BLaER1 treated with 17β-estradiol and CSF1 and Interleukin-3, amounts not matched to agents 10 nM and 100 nM (cell line): ENCODE results near the gene GPC5.
"Not testable (repeated sequence)": the region's sequence is repeated elsewhere in the genome, so short reads cannot be mapped to it uniquely, and the experiment has no call there.

Experiments used
- H3K27ac ChIP-seq, 11 experiments: shearing (Covaris generic); formaldehyde crosslinking; 2 replicates each; pipeline ENCODE4 v1.8.1; 2022
- H3K27me3 ChIP-seq, 11 experiments: shearing (Covaris generic); formaldehyde crosslinking; 2 replicates each; pipeline ENCODE4 v1.8.1; 2022
- H3K36me3 ChIP-seq, 11 experiments: shearing (Covaris generic); formaldehyde crosslinking; 2 replicates each; pipeline ENCODE4 v1.8.1; 2022
- H3K4me1 ChIP-seq, 10 experiments: shearing (Covaris generic); formaldehyde crosslinking; 2 replicates each; pipeline ENCODE4 v1.8.1; 2022
- H3K4me2 ChIP-seq, 11 experiments: shearing (Covaris generic); formaldehyde crosslinking; 2 replicates each; pipeline ENCODE4 v1.8.1; 2022
- H3K4me3 ChIP-seq, 10 experiments: shearing (Covaris generic); formaldehyde crosslinking; 2 replicates each; pipeline ENCODE4 v1.8.1; 2022
- H3K9ac ChIP-seq, 11 experiments: shearing (Covaris generic); formaldehyde crosslinking; 2 replicates each; pipeline ENCODE4 v1.8.1; 2022
- H3K9me3 ChIP-seq, 11 experiments: shearing (Covaris generic); formaldehyde crosslinking; replicated peaks in 1 of 11; 2 replicates each; pipeline ENCODE4 v1.8.1; 2022
- H4K20me1 ChIP-seq, 11 experiments: shearing (Covaris generic); formaldehyde crosslinking; 2 replicates each; pipeline ENCODE4 v1.8.1; 2022
- Cebpa-rat ChIP-seq, 11 experiments: shearing (Covaris generic); IDR thresholded peaks; 2 replicates each; pipeline ENCODE4 v1.8.1; 2022

The GPC5 gene

GRCh38 chr13:91767651-91768050 lies 369.2 kb downstream of the GPC5 start:
- H3K9me3 ChIP-seq: no peaks in the 10 kb centered on the region
- H4K20me1 ChIP-seq: no peaks in the 10 kb centered on the region
- H3K27ac ChIP-seq: no peak overlapping the region
- TF ChIP-seq Cebpa-rat (IDR thresholded peaks at IDR 0.05): peak in 3 of 11 experiments; percentile 11 to 23 (median 21); a peak in 1 of 22 replicates
- H3K36me3 ChIP-seq: no peaks in the 10 kb centered on the region
- H3K27me3 ChIP-seq: no peaks in the 10 kb centered on the region
- H3K4me3 ChIP-seq: no peak overlapping the region
- H3K9ac ChIP-seq: no peak overlapping the region
- peak overlapping the region in 6 of 11 experiments; percentile 2 to 37 (median 6); a peak in 6 of 22 replicates for H3K4me2 ChIP-seq
- peaks cover 0 to 8% (median 6%) of the 10 kb centered on the region in 10 experiments; a peak in 8 of 20 replicates for H3K4me1 ChIP-seq

GRCh38 chr13:91768746-91769145 lies 370.3 kb downstream of the GPC5 start:
- Histone ChIP-seq H3K4me1 (peaks cover 0 to 8% (median 6%) of the 10 kb centered on the region in 10 experiments; a peak in 8 of 20 replicates), H3K4me2 (no peak overlapping the region), H3K9ac (no peak overlapping the region), H3K9me3 (no peaks in the 10 kb centered on the region), H4K20me1 (no peaks in the 10 kb centered on the region), H3K36me3 (no peaks in the 10 kb centered on the region), H3K4me3 (no peak overlapping the region), H3K27me3 (no peaks in the 10 kb centered on the region), H3K27ac (no peak overlapping the region)
- no peak for TF ChIP-seq Cebpa-rat (IDR thresholded peaks at IDR 0.05)

- TF ChIP-seq Cebpa-rat (IDR thresholded peaks at IDR 0.05): no peak
Observed at GRCh38 chr13:91771229-91771628, 372.8 kb downstream of the GPC5 start.

GRCh38 chr13:91773591-91774227 lies 375.3 kb downstream of the GPC5 start:
- Histone ChIP-seq H3K36me3 (no peaks in the 10 kb centered on the region), H3K27ac (no peak overlapping the region), H3K9ac (no peak overlapping the region), H3K9me3 (no peaks in the 10 kb centered on the region), H3K4me3 (no peak overlapping the region), H3K4me2 (no peak overlapping the region), H4K20me1 (no peaks in the 10 kb centered on the region; a peak in 1 of 22 replicates), H3K4me1 (no peaks in the 10 kb centered on the region), H3K27me3 (no peaks in the 10 kb centered on the region)
- no peak for TF ChIP-seq Cebpa-rat (IDR thresholded peaks at IDR 0.05)

More at GRCh38 chr13:91771229-91771628, 372.8 kb downstream of the GPC5 start:
- H3K4me2 ChIP-seq: no peak overlapping the region
- H3K27ac ChIP-seq: no peak overlapping the region
- no peak overlapping the region for H3K9ac ChIP-seq
- no peaks in the 10 kb centered on the region for H3K36me3 ChIP-seq
- H3K4me3 ChIP-seq: no peak overlapping the region
- H4K20me1 ChIP-seq: no peaks in the 10 kb centered on the region; a peak in 1 of 22 replicates
- H3K4me1 ChIP-seq: peaks cover 0 to 8% (median 6%) of the 10 kb centered on the region in 10 experiments; a peak in 8 of 20 replicates
- no peaks in the 10 kb centered on the region for H3K9me3 ChIP-seq
- H3K27me3 ChIP-seq: no peaks in the 10 kb centered on the region

- H4K20me1 ChIP-seq: no peaks in the 10 kb centered on the region; a peak in 1 of 22 replicates
- H3K4me3 ChIP-seq: no peak overlapping the region
- no peaks in the 10 kb centered on the region for H3K4me1 ChIP-seq
- no peaks in the 10 kb centered on the region for H3K9me3 ChIP-seq
- no peaks in the 10 kb centered on the region for H3K27me3 ChIP-seq
- H3K9ac ChIP-seq: no peak overlapping the region
- no peaks in the 10 kb centered on the region for H3K36me3 ChIP-seq
- no peak for TF ChIP-seq Cebpa-rat (IDR thresholded peaks at IDR 0.05)
- no peak overlapping the region for H3K4me2 ChIP-seq
- no peak overlapping the region for H3K27ac ChIP-seq
Observed at GRCh38 chr13:91774397-91774796, 376.0 kb downstream of the GPC5 start.

- H3K27ac ChIP-seq: no peak overlapping the region
- no peak overlapping the region for H3K9ac ChIP-seq
- no peaks in the 10 kb centered on the region; a peak in 1 of 22 replicates for H4K20me1 ChIP-seq
- H3K9me3 ChIP-seq: no peaks in the 10 kb centered on the region
- no peak overlapping the region for H3K4me3 ChIP-seq
- H3K4me2 ChIP-seq: no peak overlapping the region
- no peaks in the 10 kb centered on the region for H3K4me1 ChIP-seq
- H3K36me3 ChIP-seq: no peaks in the 10 kb centered on the region
- no peak for TF ChIP-seq Cebpa-rat (IDR thresholded peaks at IDR 0.05)
- no peaks in the 10 kb centered on the region for H3K27me3 ChIP-seq
Observed at GRCh38 chr13:91776611-91777193, 378.3 kb downstream of the GPC5 start.

- no peak for TF ChIP-seq Cebpa-rat (IDR thresholded peaks at IDR 0.05)
- Histone ChIP-seq H3K4me2 (no peak overlapping the region), H3K27ac (no peak overlapping the region), H4K20me1 (no peaks in the 10 kb centered on the region; a peak in 1 of 22 replicates), H3K27me3 (no peaks in the 10 kb centered on the region), H3K9me3 (no peaks in the 10 kb centered on the region), H3K4me1 (no peaks in the 10 kb centered on the region), H3K36me3 (no peaks in the 10 kb centered on the region), H3K9ac (no peak overlapping the region), H3K4me3 (no peak overlapping the region)
Observed at GRCh38 chr13:91778123-91778522, 379.7 kb downstream of the GPC5 start.

GRCh38 chr13:91781982-91782691 lies 383.7 kb downstream of the GPC5 start:
- not testable (repeated sequence) for H3K27ac ChIP-seq, H3K9ac ChIP-seq, H3K4me2 ChIP-seq, H3K27me3 ChIP-seq, H4K20me1 ChIP-seq, H3K4me3 ChIP-seq, H3K9me3 ChIP-seq, H3K36me3 ChIP-seq
- H3K4me1 ChIP-seq: peaks cover 6 to 12% (median 10%) of the 10 kb centered on the region in 10 experiments; a peak in 15 of 20 replicates

GRCh38 chr13:91785431-91786119 lies 387.2 kb downstream of the GPC5 start:
- peak overlapping the region; percentile 11 to 48 (median 41); a peak in 20 of 22 replicates for H3K4me2 ChIP-seq
- no peaks in the 10 kb centered on the region for H3K36me3 ChIP-seq
- no peak overlapping the region for H3K27ac ChIP-seq
- no peaks in the 10 kb centered on the region for H3K9me3 ChIP-seq
- H3K4me1 ChIP-seq: peaks cover 6 to 12% (median 10%) of the 10 kb centered on the region in 10 experiments; a peak in 15 of 20 replicates
- no peak overlapping the region for H3K4me3 ChIP-seq
- no peak for TF ChIP-seq Cebpa-rat (IDR thresholded peaks at IDR 0.05)
- no peaks in the 10 kb centered on the region for H4K20me1 ChIP-seq
- no peaks in the 10 kb centered on the region for H3K27me3 ChIP-seq
- no peak overlapping the region for H3K9ac ChIP-seq
